Neural cell (in vitro differentiated cells): Measurements from ENCODE around the gene CACNA1F. TPM values are rescaled to one million over a fixed set of nuclear protein-coding genes. Genes with fewer than 3 reads are reported as not detected.

Experiments used
- H2AFZ ChIP-seq: fragments of 200-600, 300-800 bp; sonication (generic), shearing (Covaris generic); 2 replicates; pipeline ENCODE4 v1.6.0; 2014; ENCODE audit warnings: low read depth, mild to moderate bottlenecking, antibody characterized with exemption, low read length, moderate library complexity
- H3F3A ChIP-seq: fragments of 200-600 bp; shearing (Covaris generic); 2 replicates; pipeline ENCODE4 v1.6.1; 2016; ENCODE audit warnings: mild to moderate bottlenecking, moderate library complexity, mixed read lengths, antibody characterized with exemption, low read length; ENCODE audit not compliant: insufficient read depth, poor library complexity, severe bottlenecking
- H3K27ac ChIP-seq: fragments of 200-600, 300-800 bp; sonication (generic), shearing (Covaris generic); 2 replicates; pipeline ENCODE4 v1.5.1; 2014; ENCODE audit warnings: mild to moderate bottlenecking, low read length, moderate library complexity
- H3K27me3 ChIP-seq: fragments of 300-800, 200-600 bp; sonication (generic), shearing (Covaris generic); 2 replicates; pipeline ENCODE4 v1.6.0; 2014; ENCODE audit warnings: mild to moderate bottlenecking, low read depth, low read length, moderate library complexity; ENCODE audit not compliant: insufficient read depth
- H3K36me3 ChIP-seq: fragments of 300-800, 200-600 bp; sonication (generic), shearing (Covaris generic); 2 replicates; pipeline ENCODE4 v1.5.1; 2014; ENCODE audit warnings: mild to moderate bottlenecking, antibody characterized with exemption, low read length, moderate library complexity; ENCODE audit not compliant: insufficient read depth
- H3K4me2 ChIP-seq: fragments of 300-800, 200-600 bp; sonication (generic), shearing (Covaris generic); 2 replicates; pipeline ENCODE4 v1.6.0; 2014; ENCODE audit warnings: mild to moderate bottlenecking, low read length
- H3K4me3 ChIP-seq: fragments of 300-800, 200-600 bp; sonication (generic), shearing (Covaris generic); 2 replicates; pipeline ENCODE4 v1.5.1; 2014; ENCODE audit warnings: mild to moderate bottlenecking, low read length, moderate library complexity
- H3K79me2 ChIP-seq: fragments of 200-600 bp; shearing (Covaris generic); replicated peaks from 2 replicates; pipeline ENCODE4 v1.6.0; 2014; ENCODE audit warnings: mild to moderate bottlenecking, low read length, moderate library complexity; ENCODE audit not compliant: insufficient read depth
- H3K9ac ChIP-seq: fragments of 300-800, 200-600 bp; sonication (generic), shearing (Covaris generic); 2 replicates; pipeline ENCODE4 v1.6.1; 2016; ENCODE audit warnings: mild to moderate bottlenecking, low read length, mixed read lengths
- H3K9me2 ChIP-seq: fragments of 200-600 bp; shearing (Covaris generic); 2 replicates; pipeline ENCODE4 v1.6.1; 2016; ENCODE audit warnings: mild to moderate bottlenecking, low read length, mixed read lengths; ENCODE audit not compliant: insufficient read depth
- H3K9me3 ChIP-seq: fragments of 200-600, 300-800 bp; sonication (generic), shearing (Covaris generic); 2 replicates; pipeline ENCODE4 v1.6.1; 2016; ENCODE audit warnings: mild to moderate bottlenecking, mixed run types, low read length, moderate library complexity, mixed read lengths
- H4K20me1 ChIP-seq: fragments of 200-600 bp; shearing (Covaris generic); 2 replicates; pipeline ENCODE4 v1.6.1; 2016; ENCODE audit warnings: mild to moderate bottlenecking, mixed run types; ENCODE audit not compliant: insufficient read depth
- EP300 ChIP-seq: fragments of 450-650 bp; conservative IDR thresholded peaks from 2 replicates; pipeline ENCODE4 v1.6.1; 2014; ENCODE audit warnings: antibody characterized with exemption, mild to moderate bottlenecking, moderate library complexity; ENCODE audit not compliant: poor library complexity, severe bottlenecking
- EZH2 ChIP-seq: fragments of 200-600, 300-800 bp; shearing (Covaris generic), sonication (generic); IDR thresholded peaks from 2 replicates; pipeline ENCODE4 v1.6.1; 2014; ENCODE audit warnings: antibody characterized with exemption, low read length, borderline replicate concordance, mild to moderate bottlenecking; ENCODE audit not compliant: insufficient read depth, poor library complexity, severe bottlenecking
- MXI1 ChIP-seq: fragments of 450-650 bp; conservative IDR thresholded peaks from 2 replicates; pipeline ENCODE4 v1.6.1; 2014; ENCODE audit warnings: antibody characterized with exemption, mild to moderate bottlenecking; ENCODE audit not compliant: poor library complexity, severe bottlenecking
- POLR2AphosphoS5 ChIP-seq: IDR thresholded peaks from 2 replicates; pipeline ENCODE4 v1.6.1; 2012
- RAD21 ChIP-seq: fragments of 450-650 bp; conservative IDR thresholded peaks from 2 replicates; pipeline ENCODE4 v1.6.1; 2014; ENCODE audit warnings: antibody characterized with exemption, mild to moderate bottlenecking, moderate library complexity
- REST ChIP-seq: IDR thresholded peaks from 2 replicates; pipeline ENCODE4 v1.6.1; 2012; ENCODE audit warnings: borderline replicate concordance
- SMC3 ChIP-seq: fragments of 450-650 bp; conservative IDR thresholded peaks from 2 replicates; pipeline ENCODE4 v1.6.1; 2014; ENCODE audit warnings: antibody characterized with exemption, mild to moderate bottlenecking, moderate library complexity; ENCODE audit not compliant: poor library complexity
- TAF1 ChIP-seq: IDR thresholded peaks from 2 replicates; pipeline ENCODE4 v1.6.1; 2012; ENCODE audit warnings: low read depth
- polyA plus RNA-seq: library from polyadenylated mRNA; depleted of rRNA; stranded (reverse); fragments of >200 nt; gene quantifications from 2 replicates; pipeline ENCODE4 v1.2.3, GENCODE V29; 2014
- TF ChIP-seq, protein P1 (sequence below): fragments of 450-650 bp; IDR thresholded peaks from 2 replicates; pipeline ENCODE4 v1.5.1; 2014; ENCODE audit warnings: antibody characterized with exemption, mild to moderate bottlenecking, moderate library complexity; ENCODE audit not compliant: poor library complexity, severe bottlenecking

CACNA1F gene
- polyA plus RNA-seq, 1 donor from 2014 or later = not detected

DNA sequence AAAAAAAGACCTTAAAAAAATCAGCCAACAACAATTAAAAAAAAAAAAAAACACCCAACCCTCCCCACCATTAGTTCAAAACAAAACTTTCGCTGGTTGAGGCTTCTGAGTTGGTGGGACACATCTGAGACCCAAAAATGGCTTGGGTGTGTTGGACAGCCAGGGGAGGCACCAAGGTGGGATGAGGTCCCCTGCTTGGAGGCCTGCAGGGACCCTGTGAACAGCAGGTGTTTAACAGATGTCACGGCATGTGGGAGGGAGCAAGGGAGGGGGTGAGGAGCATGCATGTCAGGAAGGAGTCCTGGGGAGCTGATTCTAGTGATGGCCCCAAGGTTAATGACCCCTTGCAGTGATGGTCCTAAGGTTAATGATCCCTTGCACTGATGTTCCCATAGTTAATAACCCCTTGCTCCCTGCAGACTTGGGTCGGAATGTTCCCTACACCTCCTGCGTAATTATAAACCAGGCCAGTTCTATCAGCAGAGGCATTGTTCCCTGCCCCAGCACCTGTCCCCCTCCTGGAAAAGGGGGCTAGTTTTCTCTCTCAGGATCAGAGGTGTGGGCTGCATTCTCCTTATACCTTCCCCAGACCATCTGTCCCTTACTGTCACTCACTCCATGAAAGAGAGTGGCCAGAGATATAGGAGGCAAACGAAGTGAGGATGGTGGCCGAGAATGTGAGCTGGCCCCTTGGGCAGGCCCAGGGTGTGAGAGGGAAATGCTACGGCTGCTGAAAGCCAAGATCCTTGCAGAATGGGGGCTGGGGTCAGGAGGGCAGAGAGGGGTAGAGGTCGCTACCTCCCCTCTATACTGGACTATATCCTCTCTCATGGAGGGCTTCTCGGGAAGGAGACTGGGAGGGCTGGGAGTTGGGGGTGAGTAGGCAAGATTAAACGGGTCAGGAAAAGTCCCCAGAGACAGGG lies 33.6 kb upstream of the CACNA1F start:
- H3K79me2 ChIP-seq = peaks cover 6% of the 10 kb centered on the region
- no peaks in the 10 kb centered on the region for H3K36me3 ChIP-seq
- no peaks in the 10 kb centered on the region for H3K9me2 ChIP-seq
- no peaks in the 10 kb centered on the region for H3F3A ChIP-seq
- no peak overlapping the region for H3K4me3 ChIP-seq
- no peak overlapping the region for H2AFZ ChIP-seq
- no peaks in the 10 kb centered on the region for H4K20me1 ChIP-seq
- H3K27ac ChIP-seq = no peak overlapping the region
- H3K9ac ChIP-seq = no peak overlapping the region
- H3K27me3 ChIP-seq = no peaks in the 10 kb centered on the region
- no peaks in the 10 kb centered on the region for H3K9me3 ChIP-seq
- TF ChIP-seq EZH2 = no peak
- no peak for TF ChIP-seq EP300
- H3K4me2 ChIP-seq = no peak overlapping the region

- Histone ChIP-seq H4K20me1 (no peaks in the 10 kb centered on the region), H3K4me2 (no peak within 1 kb of the TSS), H3K4me3 (no peak within 1 kb of the TSS), H3K79me2 (no peaks in the 10 kb centered on the region), H3K27me3 (no peaks in the 10 kb centered on the region), H2AFZ (no peak within 1 kb of the TSS), H3K27ac (no peak within 1 kb of the TSS), H3K36me3 (no peaks in the 10 kb centered on the region), H3K9me3 (no peaks in the 10 kb centered on the region), H3K9me2 (no peaks in the 10 kb centered on the region), H3K9ac (no peak within 1 kb of the TSS), H3F3A (no peaks in the 10 kb centered on the region)
- TF ChIP-seq MXI1 = no peak
- TF ChIP-seq EP300 = no peak
- TF ChIP-seq SMC3 = no peak
- no peak for TF ChIP-seq POLR2AphosphoS5
- TF ChIP-seq, protein P1, sequence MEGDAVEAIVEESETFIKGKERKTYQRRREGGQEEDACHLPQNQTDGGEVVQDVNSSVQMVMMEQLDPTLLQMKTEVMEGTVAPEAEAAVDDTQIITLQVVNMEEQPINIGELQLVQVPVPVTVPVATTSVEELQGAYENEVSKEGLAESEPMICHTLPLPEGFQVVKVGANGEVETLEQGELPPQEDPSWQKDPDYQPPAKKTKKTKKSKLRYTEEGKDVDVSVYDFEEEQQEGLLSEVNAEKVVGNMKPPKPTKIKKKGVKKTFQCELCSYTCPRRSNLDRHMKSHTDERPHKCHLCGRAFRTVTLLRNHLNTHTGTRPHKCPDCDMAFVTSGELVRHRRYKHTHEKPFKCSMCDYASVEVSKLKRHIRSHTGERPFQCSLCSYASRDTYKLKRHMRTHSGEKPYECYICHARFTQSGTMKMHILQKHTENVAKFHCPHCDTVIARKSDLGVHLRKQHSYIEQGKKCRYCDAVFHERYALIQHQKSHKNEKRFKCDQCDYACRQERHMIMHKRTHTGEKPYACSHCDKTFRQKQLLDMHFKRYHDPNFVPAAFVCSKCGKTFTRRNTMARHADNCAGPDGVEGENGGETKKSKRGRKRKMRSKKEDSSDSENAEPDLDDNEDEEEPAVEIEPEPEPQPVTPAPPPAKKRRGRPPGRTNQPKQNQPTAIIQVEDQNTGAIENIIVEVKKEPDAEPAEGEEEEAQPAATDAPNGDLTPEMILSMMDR = no peak
- no peak for TF ChIP-seq RAD21
- no peak for TF ChIP-seq EZH2
- TF ChIP-seq TAF1 = no peak
- no peak for TF ChIP-seq REST
Observed at GRCh38 chrX:49264460-49264859, 31.3 kb upstream of the CACNA1F start, which contains the start of gene FOXP3. TSS of gene FOXP3 (minus strand) at chrX:49264710. CDS start at chrX:49258505, 6,205 bp downstream.
